Measurements from ENCODE around the gene AHCYL2. TPM values are rescaled to one million over a fixed set of nuclear protein-coding genes. Genes with fewer than 3 reads are reported as not detected.

Gene AHCYL2
- total and polyA plus RNA-seq, 12 donors: 6.6 to 57.1 (median 21.7) TPM

- TF ChIP-seq, protein P1, sequence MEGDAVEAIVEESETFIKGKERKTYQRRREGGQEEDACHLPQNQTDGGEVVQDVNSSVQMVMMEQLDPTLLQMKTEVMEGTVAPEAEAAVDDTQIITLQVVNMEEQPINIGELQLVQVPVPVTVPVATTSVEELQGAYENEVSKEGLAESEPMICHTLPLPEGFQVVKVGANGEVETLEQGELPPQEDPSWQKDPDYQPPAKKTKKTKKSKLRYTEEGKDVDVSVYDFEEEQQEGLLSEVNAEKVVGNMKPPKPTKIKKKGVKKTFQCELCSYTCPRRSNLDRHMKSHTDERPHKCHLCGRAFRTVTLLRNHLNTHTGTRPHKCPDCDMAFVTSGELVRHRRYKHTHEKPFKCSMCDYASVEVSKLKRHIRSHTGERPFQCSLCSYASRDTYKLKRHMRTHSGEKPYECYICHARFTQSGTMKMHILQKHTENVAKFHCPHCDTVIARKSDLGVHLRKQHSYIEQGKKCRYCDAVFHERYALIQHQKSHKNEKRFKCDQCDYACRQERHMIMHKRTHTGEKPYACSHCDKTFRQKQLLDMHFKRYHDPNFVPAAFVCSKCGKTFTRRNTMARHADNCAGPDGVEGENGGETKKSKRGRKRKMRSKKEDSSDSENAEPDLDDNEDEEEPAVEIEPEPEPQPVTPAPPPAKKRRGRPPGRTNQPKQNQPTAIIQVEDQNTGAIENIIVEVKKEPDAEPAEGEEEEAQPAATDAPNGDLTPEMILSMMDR (IDR thresholded peaks at IDR 0.05): no peak
- no peak for TF ChIP-seq POLR2A (IDR thresholded peaks at IDR 0.05)
- Histone ChIP-seq H3K36me3 (replicated peaks in 1 of 2) (no peaks in the 10 kb centered on the region), H3K27ac (no peak overlapping the region), H3K4me1 (replicated peaks in 1 of 2) (peaks cover 0 to 13% of the 10 kb centered on the region in 2 donors), H3K27me3 (no peaks in the 10 kb centered on the region), H3K4me3 (no peak overlapping the region), H3K9me3 (replicated peaks in 1 of 3) (no peaks in the 10 kb centered on the region)
- intact Hi-C loops (cut with DNase I): no loop called here
- no peak for DNase-seq
- 88 to 96% (median 92%) methylated on average over 5 of the region's 5 CpGs for WGBS, 4 donors
These were observed 58.0 kb downstream of the AHCYL2 start for GRCh38 chr7:129282865-129283264.

GRCh38 chr7:129283936-129284335, 59.1 kb downstream of the AHCYL2 start:
- DNase-seq: no peak
- intact Hi-C loops (cut with DNase I): no loop called here
- Histone ChIP-seq H3K27me3 (no peaks in the 10 kb centered on the region), H3K9me3 (replicated peaks in 1 of 3) (no peaks in the 10 kb centered on the region), H3K4me1 (replicated peaks in 1 of 2) (peaks cover 0 to 13% of the 10 kb centered on the region in 2 donors), H3K36me3 (replicated peaks in 1 of 2) (no peaks in the 10 kb centered on the region), H3K4me3 (no peak overlapping the region), H3K27ac (no peak overlapping the region)
- WGBS, 4 donors: 68 to 83% (median 75%) methylated on average over 4 of the region's 4 CpGs
- no peak for TF ChIP-seq POLR2A (IDR thresholded peaks at IDR 0.05)
- TF ChIP-seq, protein P1 (IDR thresholded peaks at IDR 0.05): no peak

DNA sequence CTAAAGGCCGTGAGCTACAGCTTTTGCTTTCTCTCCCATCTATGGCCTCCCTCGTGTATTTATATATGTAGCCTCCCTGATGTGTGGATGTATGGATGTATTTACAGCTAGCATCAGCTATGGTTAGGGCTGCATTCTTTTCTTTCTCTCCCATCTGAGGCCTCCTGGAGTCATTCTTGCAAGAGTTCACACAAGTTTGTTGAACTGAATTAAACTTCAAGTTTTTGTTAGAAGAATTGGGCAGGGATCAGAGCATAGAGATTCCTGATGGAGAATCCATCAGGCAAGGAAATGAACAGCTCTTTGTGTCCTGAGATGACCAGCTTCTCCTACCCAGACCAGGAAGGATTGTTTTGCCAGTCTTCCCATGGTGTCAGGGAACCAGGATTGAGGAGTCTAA, 60.3 kb downstream of the AHCYL2 start:
- H3K4me1 ChIP-seq (replicated peaks in 1 of 2): peaks cover 0 to 13% of the 10 kb centered on the region in 2 donors
- DNase-seq: no peak
- H3K36me3 ChIP-seq (replicated peaks in 1 of 2): no peaks in the 10 kb centered on the region
- no peak overlapping the region for H3K27ac ChIP-seq
- H3K27me3 ChIP-seq: no peaks in the 10 kb centered on the region
- TF ChIP-seq, protein P1 (IDR thresholded peaks at IDR 0.05): no peak
- TF ChIP-seq POLR2A (IDR thresholded peaks at IDR 0.05): no peak
- no peak overlapping the region for H3K4me3 ChIP-seq
- H3K9me3 ChIP-seq (replicated peaks in 1 of 3): no peaks in the 10 kb centered on the region
- intact Hi-C loops (cut with DNase I): no loop called here
- 78 to 88% (median 80%) methylated on average over 2 of the region's 2 CpGs for WGBS, 4 donors

- Histone ChIP-seq H3K27me3 (no peaks in the 10 kb centered on the region), H3K4me3 (no peak overlapping the region), H3K36me3 (replicated peaks in 1 of 2) (no peaks in the 10 kb centered on the region), H3K4me1 (replicated peaks in 1 of 2) (peaks cover 5 to 13% of the 10 kb centered on the region in 2 donors), H3K27ac (no peak overlapping the region), H3K9me3 (replicated peaks in 1 of 3) (no peaks in the 10 kb centered on the region)
- TF ChIP-seq POLR2A (IDR thresholded peaks at IDR 0.05): no peak
- TF ChIP-seq, protein P1 (IDR thresholded peaks at IDR 0.05): no peak
- intact Hi-C loops (cut with DNase I): no loop called here
- WGBS, 4 donors: 96 to 99% (median 96%) methylated on average over 3 of the region's 3 CpGs
- no peak for DNase-seq
These were observed 68.0 kb downstream of the AHCYL2 start for GRCh38 chr7:129292861-129293260.

All from adrenal gland (tissue), 12 donors.